Activated T-cell treated with anti-CD3 and anti-CD28 coated beads for 48 hours (primary cell): ENCODE results near the gene C19orf85.
"Not testable (repeated sequence)": the region's sequence is repeated elsewhere in the genome, so short reads cannot be mapped to it uniquely, and the experiment has no call there.

Experiments
- DNase-seq: peaks from one replicate; pipeline ENCODE4 v3.0.0-alpha.2; 2020; ENCODE audit warnings: low read depth

Gene C19orf85

GRCh38 chr19:55440411-55441105, 24.0 kb downstream of the C19orf85 start:
- DNase-seq = no peak

- DNase-seq = no peak
These were observed 25.5 kb downstream of the C19orf85 start for GRCh38 chr19:55439052-55439451.

GRCh38 chr19:55437410-55437809, 27.1 kb downstream of the C19orf85 start:
- DNase-seq = no peak

GRCh38 chr19:55436847-55437246, 27.7 kb downstream of the C19orf85 start:
- no peak for DNase-seq

GRCh38 chr19:55435020-55435419, 29.5 kb downstream of the C19orf85 start:
- DNase-seq = no peak

- no peak for DNase-seq
These were observed 30.1 kb downstream of the C19orf85 start for GRCh38 chr19:55434356-55434919.

- no peak for DNase-seq
These were observed 31.3 kb downstream of the C19orf85 start for GRCh38 chr19:55433292-55433691.

- DNase-seq = no peak
These were observed 32.2 kb downstream of the C19orf85 start for GRCh38 chr19:55432241-55432959.

GRCh38 chr19:55431183-55431582, 33.4 kb downstream of the C19orf85 start:
- no peak for DNase-seq

GRCh38 chr19:55426042-55426441, 38.5 kb downstream of the C19orf85 start:
- DNase-seq = no peak

- no peak for DNase-seq
These were observed 40.0 kb downstream of the C19orf85 start for GRCh38 chr19:55424518-55424917.

- no peak for DNase-seq
These were observed 41.1 kb downstream of the C19orf85 start for GRCh38 chr19:55423225-55424005.

GRCh38 chr19:55421281-55421680, 43.3 kb downstream of the C19orf85 start:
- not testable (repeated sequence) for DNase-seq

- no peak for DNase-seq
These were observed 44.8 kb downstream of the C19orf85 start for GRCh38 chr19:55419624-55420236.

GRCh38 chr19:55419103-55419502, 45.4 kb downstream of the C19orf85 start:
- DNase-seq = no peak

- no peak for DNase-seq
These were observed 46.4 kb downstream of the C19orf85 start for GRCh38 chr19:55418185-55418584.
